ENCODE results near the gene WNT7A. TPM values are rescaled to one million over a fixed set of nuclear protein-coding genes. Genes with fewer than 3 reads are reported as not detected.

Gene WNT7A
- total RNA-seq, 4 donors from 2014 or later = not detected

DNA sequence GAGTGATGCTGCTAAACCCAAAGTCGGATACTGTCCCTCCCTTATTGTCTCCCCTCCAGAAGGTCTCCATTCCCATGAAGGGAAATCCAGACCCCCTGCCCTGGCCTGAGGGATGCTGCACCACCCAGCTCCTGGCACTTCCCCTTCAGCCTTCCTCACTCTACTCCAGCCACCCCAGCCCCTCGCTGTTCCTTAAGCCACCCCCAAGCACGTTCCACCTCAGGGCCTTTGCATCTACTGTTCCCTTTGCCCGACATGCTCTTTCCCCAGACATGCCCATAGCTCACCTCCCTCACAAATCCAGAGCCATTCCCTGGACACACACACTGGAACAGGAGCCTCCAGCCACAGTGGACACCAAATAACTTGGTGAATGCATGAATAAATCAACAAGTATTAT is 8.1 kb downstream of the WNT7A start:
- no peaks in the 10 kb centered on the region for H3K9me3 ChIP-seq
- no peaks in the 10 kb centered on the region for H3K4me1 ChIP-seq
- peak in 1 of 3 donors; percentile 11 for DNase-seq
- no peak overlapping the region for H3K4me3 ChIP-seq
- no peaks in the 10 kb centered on the region for H3K36me3 ChIP-seq
- TF ChIP-seq POLR2A (IDR thresholded peaks at IDR 0.05) = no peak
- TF ChIP-seq CTCF (IDR thresholded peaks at IDR 0.05) = no peak
- no peak overlapping the region for H3K27ac ChIP-seq
- no peaks in the 10 kb centered on the region for H3K27me3 ChIP-seq

- no peak for DNase-seq
- Histone ChIP-seq H3K4me1 (no peaks in the 10 kb centered on the region), H3K4me3 (no peak overlapping the region), H3K27me3 (no peaks in the 10 kb centered on the region), H3K27ac (no peak overlapping the region), H3K9me3 (no peaks in the 10 kb centered on the region), H3K36me3 (no peaks in the 10 kb centered on the region)
- TF ChIP-seq CTCF (IDR thresholded peaks at IDR 0.05) (no peak), POLR2A (IDR thresholded peaks at IDR 0.05) (no peak)
Measured at GRCh38 chr3:13870902-13871301, 9.0 kb downstream of the WNT7A start.

DNA sequence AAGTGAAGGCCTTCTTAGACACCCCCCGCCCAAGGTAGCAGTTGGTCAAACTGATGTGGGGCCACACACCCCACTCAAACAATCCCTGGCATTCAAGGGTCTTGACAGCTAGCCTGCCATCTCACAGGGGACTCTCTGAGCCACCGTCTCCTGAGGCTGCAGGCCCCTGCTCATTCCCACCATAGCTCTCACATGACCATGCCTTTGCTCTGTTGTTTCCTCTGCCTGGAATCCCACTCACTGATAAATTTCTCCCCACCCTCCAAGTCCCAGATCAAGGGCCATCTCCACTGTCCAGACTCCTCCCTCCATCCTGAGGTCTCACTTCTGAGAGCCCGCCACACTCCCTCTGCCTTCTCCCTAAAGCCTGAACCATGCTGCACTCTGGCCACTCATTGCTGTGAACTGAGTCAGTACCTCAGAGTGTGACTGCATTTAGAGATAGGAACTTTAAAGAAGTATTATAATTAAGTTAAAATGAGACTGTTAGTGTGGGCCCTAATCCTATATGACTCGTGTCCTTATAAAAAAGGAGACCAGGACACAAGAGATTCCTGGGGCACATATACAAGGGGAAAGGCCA is 10.0 kb downstream of the WNT7A start:
- TF ChIP-seq CTCF (IDR thresholded peaks at IDR 0.05) = no peak
- TF ChIP-seq POLR2A (IDR thresholded peaks at IDR 0.05) = no peak
- DNase-seq = peak in 1 of 3 donors; percentile 14
- Histone ChIP-seq H3K4me3 (no peak overlapping the region), H3K27ac (no peak overlapping the region), H3K36me3 (no peaks in the 10 kb centered on the region), H3K27me3 (no peaks in the 10 kb centered on the region), H3K9me3 (no peaks in the 10 kb centered on the region), H3K4me1 (no peaks in the 10 kb centered on the region)

- Histone ChIP-seq H3K27ac (no peak overlapping the region), H3K4me3 (no peak overlapping the region), H3K9me3 (no peaks in the 10 kb centered on the region), H3K27me3 (no peaks in the 10 kb centered on the region), H3K4me1 (no peaks in the 10 kb centered on the region), H3K36me3 (no peaks in the 10 kb centered on the region)
- TF ChIP-seq CTCF (IDR thresholded peaks at IDR 0.05) (no peak), POLR2A (IDR thresholded peaks at IDR 0.05) (no peak)
- DNase-seq = no peak
Measured at GRCh38 chr3:13868844-13869724, 10.8 kb downstream of the WNT7A start.

DNA sequence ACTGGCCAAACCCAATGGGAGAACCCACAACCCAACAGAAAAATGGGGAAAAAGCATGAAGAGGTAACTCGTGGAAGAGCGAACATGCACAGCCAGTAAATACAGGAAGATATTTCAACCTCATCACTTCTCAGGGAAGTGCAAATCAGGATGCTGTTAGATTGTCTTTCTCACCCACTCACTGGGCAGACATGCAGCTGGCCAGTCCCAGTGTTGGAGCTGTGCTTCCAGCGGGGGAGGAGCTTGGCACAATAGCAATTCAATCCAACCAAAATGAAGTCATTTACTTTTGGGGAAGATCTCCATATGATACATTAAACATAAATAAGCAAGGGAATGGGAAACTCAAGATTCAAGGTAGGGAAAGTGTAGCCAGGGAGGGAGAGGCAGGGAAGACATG is 12.1 kb downstream of the WNT7A start:
- H3K4me1 ChIP-seq = no peaks in the 10 kb centered on the region
- TF ChIP-seq CTCF (IDR thresholded peaks at IDR 0.05) (no peak), POLR2A (IDR thresholded peaks at IDR 0.05) (no peak)

More for the DNA sequence above, 12.1 kb downstream of the WNT7A start:
- H3K9me3 ChIP-seq = no peaks in the 10 kb centered on the region
- no peak overlapping the region for H3K27ac ChIP-seq
- DNase-seq = no peak
- H3K36me3 ChIP-seq = no peaks in the 10 kb centered on the region
- H3K4me3 ChIP-seq = no peak overlapping the region
- H3K27me3 ChIP-seq = no peaks in the 10 kb centered on the region
